Astrocyte (in vitro differentiated cells and primary cell): ENCODE measurements around the gene PEX14. TPM values are rescaled to one million over a fixed set of nuclear protein-coding genes. Genes with fewer than 3 reads are reported as not detected.

Experiments
- DNase-seq: peaks from one replicate; pipeline ENCODE4 v3.0.0-alpha.2; 2010; ENCODE audit warnings: low read depth
- FAIRE-seq: peaks from 2 replicates; lab custom pipeline; 2011; peaks lifted over from hg19 to GRCh38; lab: Jason Lieb, UNC
- H2AFZ ChIP-seq: 2 replicates; pipeline ENCODE4 v1.6.0; 2012; ENCODE audit warnings: low read depth, low read length, inconsistent platforms
- H3K27ac ChIP-seq: 2 replicates; pipeline ENCODE4 v1.5.1; 2011; ENCODE audit warnings: low read depth, low read length, inconsistent platforms
- H3K27me3 ChIP-seq: 2 replicates; pipeline ENCODE4 v1.6.0; 2011; ENCODE audit warnings: low read length, inconsistent platforms; ENCODE audit not compliant: insufficient read depth
- H3K36me3 ChIP-seq: 2 replicates; pipeline ENCODE4 v1.5.1; 2011; ENCODE audit warnings: low read length, inconsistent platforms; ENCODE audit not compliant: insufficient read depth
- H3K4me1 ChIP-seq: 2 replicates; pipeline ENCODE4 v1.5.1; 2011; ENCODE audit warnings: low read length, inconsistent platforms; ENCODE audit not compliant: insufficient read depth
- H3K4me2 ChIP-seq: 2 replicates; pipeline ENCODE4 v1.6.0; 2012; ENCODE audit warnings: low read length, inconsistent platforms
- H3K4me3 ChIP-seq: 2 replicates; pipeline ENCODE4 v1.5.1; 2011; ENCODE audit warnings: low read depth, mild to moderate bottlenecking, low read length, inconsistent platforms; ENCODE audit not compliant: insufficient read depth
- H3K79me2 ChIP-seq: 2 replicates; pipeline ENCODE4 v1.6.0; 2012; ENCODE audit warnings: mild to moderate bottlenecking, low read length, inconsistent platforms; ENCODE audit not compliant: insufficient read depth
- H3K9ac ChIP-seq: 2 replicates; pipeline ENCODE4 v1.6.0; 2012; ENCODE audit warnings: mild to moderate bottlenecking, low read length, inconsistent platforms
- H3K9me3 ChIP-seq: 2 replicates; pipeline ENCODE4 v1.5.1; 2012; ENCODE audit warnings: low read depth, mild to moderate bottlenecking, low read length, inconsistent platforms; ENCODE audit not compliant: insufficient read depth
- H4K20me1 ChIP-seq: 2 replicates; pipeline ENCODE4 v1.6.0; 2012; ENCODE audit warnings: low read length, inconsistent platforms; ENCODE audit not compliant: insufficient read depth
- H3K27ac Mint-ChIP-seq: one replicate; pipeline ENCODE4 v1.8.0; 2021; ENCODE audit warnings: mild to moderate bottlenecking, mixed read lengths; ENCODE audit not compliant: unreplicated experiment
- H3K27me3 Mint-ChIP-seq: one replicate; pipeline ENCODE4 v1.8.0; 2021; ENCODE audit warnings: low read depth, mixed read lengths; ENCODE audit not compliant: unreplicated experiment
- H3K36me3 Mint-ChIP-seq: one replicate; pipeline ENCODE4 v1.8.0; 2021; ENCODE audit warnings: low read depth, mixed read lengths; ENCODE audit not compliant: unreplicated experiment
- H3K4me1 Mint-ChIP-seq: one replicate; pipeline ENCODE4 v1.8.0; 2021; ENCODE audit warnings: low read depth, mixed read lengths; ENCODE audit not compliant: unreplicated experiment
- H3K4me3 Mint-ChIP-seq: one replicate; pipeline ENCODE4 v1.8.0; 2021; ENCODE audit warnings: mild to moderate bottlenecking, moderate library complexity, mixed read lengths; ENCODE audit not compliant: unreplicated experiment
- H3K9me3 Mint-ChIP-seq: one replicate; pipeline ENCODE4 v1.8.0; 2021; ENCODE audit warnings: mild to moderate bottlenecking, mixed read lengths; ENCODE audit not compliant: unreplicated experiment
- EZH2 ChIP-seq: IDR thresholded peaks from 2 replicates; pipeline ENCODE4 v1.6.1; 2012; ENCODE audit warnings: mild to moderate bottlenecking, low read length, inconsistent platforms; ENCODE audit not compliant: insufficient read depth
- total RNA-seq: library from RNA; stranded (reverse); gene quantifications from 2 replicates; pipeline ENCODE4 v1.2.1, GENCODE V29; 2021
- TF ChIP-seq, protein P1 (sequence below): IDR thresholded peaks from 2 replicates; pipeline ENCODE4 v1.5.1; 2011; ENCODE audit warnings: low read depth, mild to moderate bottlenecking, inconsistent platforms, low read length, moderate library complexity; ENCODE audit not compliant: insufficient read depth

PEX14 gene
- total RNA-seq, 1 donor from 2014 or later, result 23.3 TPM

DNA sequence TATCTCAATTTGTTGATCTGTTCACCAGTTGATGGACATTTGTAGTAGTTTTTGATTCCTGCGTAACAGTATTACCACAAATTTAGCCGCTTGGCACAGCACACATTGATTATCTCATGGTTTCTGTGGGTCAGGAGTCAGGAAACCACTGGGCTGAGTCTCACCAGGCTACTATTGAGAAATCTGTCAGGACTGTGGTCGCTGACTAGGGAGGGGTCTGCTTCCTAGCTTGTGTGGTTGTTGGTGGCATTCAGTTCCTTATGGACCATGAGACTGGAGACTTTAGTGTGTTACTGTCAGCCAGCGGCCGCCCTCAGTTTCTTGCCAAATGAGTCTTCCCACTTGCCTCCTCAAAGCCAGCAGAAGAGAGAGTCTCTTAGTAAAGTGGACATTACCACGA, 9.8 kb downstream of the PEX14 start:
- peaks cover 81% of the 10 kb centered on the region for H3K79me2 ChIP-seq

DNA sequence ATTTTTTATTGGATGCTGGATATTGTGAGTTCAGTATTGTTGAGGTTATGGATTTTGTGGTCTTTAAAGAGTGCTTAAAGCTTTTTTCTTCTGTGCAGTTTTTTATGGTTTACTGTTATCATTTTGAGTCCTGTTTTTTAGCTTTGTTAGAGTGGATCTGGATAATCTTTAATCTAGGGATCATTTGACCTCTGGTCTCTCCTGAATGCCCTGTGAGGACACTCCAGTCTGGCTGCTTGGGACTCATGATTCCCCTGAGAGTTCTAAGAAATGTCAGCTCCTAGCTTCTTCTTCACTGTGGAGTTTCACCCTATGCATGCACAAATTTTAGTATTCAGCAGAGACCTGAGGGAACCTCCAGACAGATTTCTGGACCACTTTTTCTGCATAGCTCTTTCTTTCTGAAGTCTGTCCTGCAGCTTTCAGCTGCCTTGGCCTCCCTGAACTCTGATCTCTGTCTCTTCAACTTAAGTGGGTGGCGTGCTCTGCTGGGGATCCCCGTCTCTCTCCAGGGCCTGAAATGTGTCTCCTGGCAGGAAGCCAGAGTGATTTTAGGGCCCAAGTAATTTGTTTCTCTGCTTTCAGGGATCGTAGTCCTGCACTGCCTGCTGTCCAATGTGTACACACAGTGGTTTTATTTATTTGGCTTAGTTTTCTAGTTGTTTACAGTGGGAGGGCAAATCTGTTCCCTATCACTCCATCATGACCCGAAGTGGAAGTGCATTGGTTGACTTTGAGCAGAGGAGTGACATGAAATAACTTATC, 14.7 kb downstream of the PEX14 start:
- no peak overlapping the region for H3K27ac Mint-ChIP-seq
- peaks cover 85% of the 10 kb centered on the region for H3K79me2 ChIP-seq
- H3K9me3 ChIP-seq, result no peaks in the 10 kb centered on the region
- no peaks in the 10 kb centered on the region for H3K36me3 Mint-ChIP-seq
- peaks cover 8% of the 10 kb centered on the region for H3K4me1 Mint-ChIP-seq
- H3K9me3 Mint-ChIP-seq, result no peaks in the 10 kb centered on the region
- H2AFZ ChIP-seq, result no peak overlapping the region
- no peak overlapping the region for H3K4me3 Mint-ChIP-seq
- no peaks in the 10 kb centered on the region for H3K27me3 Mint-ChIP-seq
- no peak overlapping the region for H3K27ac ChIP-seq
- H3K27me3 ChIP-seq, result no peaks in the 10 kb centered on the region
- no peak overlapping the region for H3K4me3 ChIP-seq
- H3K9ac ChIP-seq, result no peak overlapping the region
- DNase-seq, result no peak
- no peaks in the 10 kb centered on the region for H3K36me3 ChIP-seq
- TF ChIP-seq, protein P1, sequence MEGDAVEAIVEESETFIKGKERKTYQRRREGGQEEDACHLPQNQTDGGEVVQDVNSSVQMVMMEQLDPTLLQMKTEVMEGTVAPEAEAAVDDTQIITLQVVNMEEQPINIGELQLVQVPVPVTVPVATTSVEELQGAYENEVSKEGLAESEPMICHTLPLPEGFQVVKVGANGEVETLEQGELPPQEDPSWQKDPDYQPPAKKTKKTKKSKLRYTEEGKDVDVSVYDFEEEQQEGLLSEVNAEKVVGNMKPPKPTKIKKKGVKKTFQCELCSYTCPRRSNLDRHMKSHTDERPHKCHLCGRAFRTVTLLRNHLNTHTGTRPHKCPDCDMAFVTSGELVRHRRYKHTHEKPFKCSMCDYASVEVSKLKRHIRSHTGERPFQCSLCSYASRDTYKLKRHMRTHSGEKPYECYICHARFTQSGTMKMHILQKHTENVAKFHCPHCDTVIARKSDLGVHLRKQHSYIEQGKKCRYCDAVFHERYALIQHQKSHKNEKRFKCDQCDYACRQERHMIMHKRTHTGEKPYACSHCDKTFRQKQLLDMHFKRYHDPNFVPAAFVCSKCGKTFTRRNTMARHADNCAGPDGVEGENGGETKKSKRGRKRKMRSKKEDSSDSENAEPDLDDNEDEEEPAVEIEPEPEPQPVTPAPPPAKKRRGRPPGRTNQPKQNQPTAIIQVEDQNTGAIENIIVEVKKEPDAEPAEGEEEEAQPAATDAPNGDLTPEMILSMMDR, result no peak
- no peak for TF ChIP-seq EZH2
- no peak for FAIRE-seq
- H3K4me1 ChIP-seq, result no peaks in the 10 kb centered on the region
- peaks cover 69% of the 10 kb centered on the region for H4K20me1 ChIP-seq
- no peak overlapping the region for H3K4me2 ChIP-seq

More for the DNA sequence above, 9.8 kb downstream of the PEX14 start:
- peaks cover under 1% of the 10 kb centered on the region for H3K4me1 Mint-ChIP-seq
- no peak overlapping the region for H3K9ac ChIP-seq
- H3K27ac Mint-ChIP-seq, result no peak overlapping the region
- H3K27me3 Mint-ChIP-seq, result no peaks in the 10 kb centered on the region
- peaks cover 1% of the 10 kb centered on the region for H3K36me3 Mint-ChIP-seq
- H3K4me3 ChIP-seq, result no peak overlapping the region
- H3K27me3 ChIP-seq, result no peaks in the 10 kb centered on the region
- H4K20me1 ChIP-seq, result peaks cover 51% of the 10 kb centered on the region
- no peak overlapping the region for H3K27ac ChIP-seq
- FAIRE-seq (no peak), DNase-seq (peak; percentile 16)
- no peak overlapping the region for H2AFZ ChIP-seq
- H3K4me3 Mint-ChIP-seq, result no peak overlapping the region
- H3K4me2 ChIP-seq, result no peak overlapping the region
- no peaks in the 10 kb centered on the region for H3K9me3 Mint-ChIP-seq
- TF ChIP-seq, protein P1, result no peak
- no peak for TF ChIP-seq EZH2
- no peaks in the 10 kb centered on the region for H3K9me3 ChIP-seq
- H3K4me1 ChIP-seq, result no peaks in the 10 kb centered on the region
- no peaks in the 10 kb centered on the region for H3K36me3 ChIP-seq

DNA sequence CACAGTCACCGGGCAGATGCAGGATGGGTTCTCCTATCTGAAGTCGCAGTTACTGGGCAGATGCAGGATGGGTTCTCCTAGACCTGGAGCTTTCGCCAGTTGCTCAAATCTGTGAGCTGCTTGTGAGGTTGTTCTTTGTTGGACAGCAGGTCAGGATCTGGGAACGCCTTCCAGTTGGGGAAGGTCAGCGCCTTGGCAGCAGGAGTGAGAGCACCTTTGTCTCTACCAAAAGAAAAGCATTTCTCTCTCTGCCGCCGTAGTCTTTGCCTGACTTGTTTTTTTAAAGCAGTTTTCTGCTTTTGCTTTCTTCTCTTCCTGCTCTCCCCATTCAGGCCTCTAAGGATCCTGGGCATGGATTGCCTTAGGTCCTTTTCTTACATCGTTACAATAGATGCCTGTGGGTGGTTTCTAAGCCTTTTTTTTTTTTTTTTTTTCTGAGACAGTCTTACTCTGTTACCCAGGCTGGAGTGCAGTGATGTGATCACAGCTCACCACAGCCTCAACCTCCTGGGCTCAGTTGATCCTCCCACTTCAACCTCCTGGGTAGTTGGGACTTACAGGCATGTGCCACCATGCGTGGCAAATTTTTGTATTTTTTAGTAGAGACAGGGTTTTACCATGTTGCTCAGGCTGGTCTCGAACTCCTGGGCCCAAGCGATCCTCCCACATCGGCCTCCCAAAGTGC, 15.7 kb downstream of the PEX14 start:
- Mint-ChIP-seq H3K4me3 (peak overlapping the region; percentile 46), H3K27ac (no peak overlapping the region), H3K36me3 (no peaks in the 10 kb centered on the region), H3K9me3 (no peaks in the 10 kb centered on the region), H3K27me3 (no peaks in the 10 kb centered on the region), H3K4me1 (peaks cover 17% of the 10 kb centered on the region)
- DNase-seq, result no peak
- Histone ChIP-seq H3K27ac (no peak overlapping the region), H3K79me2 (peaks cover 84% of the 10 kb centered on the region), H3K4me2 (no peak overlapping the region), H3K36me3 (no peaks in the 10 kb centered on the region), H3K9me3 (no peaks in the 10 kb centered on the region), H2AFZ (no peak overlapping the region), H3K4me3 (no peak overlapping the region), H3K4me1 (peaks cover 6% of the 10 kb centered on the region), H3K9ac (no peak overlapping the region), H4K20me1 (peaks cover 69% of the 10 kb centered on the region), H3K27me3 (no peaks in the 10 kb centered on the region)
- FAIRE-seq, result no peak
- TF ChIP-seq, protein P1, result no peak
- TF ChIP-seq EZH2, result no peak
